ENCODE data around the gene CNIH2.
"Not testable (repeated sequence)": the region's sequence is repeated elsewhere in the genome, so short reads cannot be mapped to it uniquely, and the experiment has no call there.

Gene CNIH2

DNA sequence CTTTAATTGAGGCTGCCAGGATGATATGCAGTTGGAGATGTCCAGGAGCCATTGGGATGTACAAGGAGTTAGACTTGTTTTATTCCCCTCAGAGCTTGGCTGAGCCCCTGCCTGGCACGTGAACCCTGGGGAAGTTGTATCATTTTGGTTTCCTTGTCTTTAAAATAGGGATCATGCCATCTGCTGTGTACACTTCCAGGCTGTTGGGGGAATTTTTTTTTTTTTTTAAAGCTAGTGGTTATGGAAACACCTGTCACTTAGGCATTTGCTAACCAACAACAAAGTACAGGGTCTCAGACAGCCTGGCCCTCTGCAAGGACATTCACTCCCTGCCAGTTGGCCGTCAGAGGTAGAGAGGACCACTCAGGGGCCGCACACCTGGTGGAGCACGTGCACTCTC, 18.0 kb upstream of the CNIH2 start:
- no peak for DNase-seq

DNA sequence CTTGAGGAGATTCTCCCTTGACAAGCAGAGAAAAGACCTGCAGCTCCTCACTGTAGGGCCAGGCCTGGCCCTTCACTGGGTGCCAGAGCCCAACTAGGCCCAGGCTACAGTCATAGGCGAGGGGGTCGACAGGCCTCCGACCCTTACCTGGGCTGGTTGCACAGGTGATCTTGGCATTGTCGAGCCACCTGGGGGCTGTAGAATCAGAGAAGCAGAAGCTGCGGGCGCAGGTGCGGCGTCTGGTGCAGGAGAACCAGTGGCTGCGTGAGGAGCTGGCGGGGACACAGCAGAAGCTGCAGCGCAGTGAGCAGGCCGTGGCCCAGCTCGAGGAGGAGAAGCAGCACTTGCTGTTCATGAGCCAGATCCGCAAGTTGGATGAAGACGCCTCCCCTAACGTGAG, 16.4 kb upstream of the CNIH2 start:
- DNase-seq = no peak

DNA sequence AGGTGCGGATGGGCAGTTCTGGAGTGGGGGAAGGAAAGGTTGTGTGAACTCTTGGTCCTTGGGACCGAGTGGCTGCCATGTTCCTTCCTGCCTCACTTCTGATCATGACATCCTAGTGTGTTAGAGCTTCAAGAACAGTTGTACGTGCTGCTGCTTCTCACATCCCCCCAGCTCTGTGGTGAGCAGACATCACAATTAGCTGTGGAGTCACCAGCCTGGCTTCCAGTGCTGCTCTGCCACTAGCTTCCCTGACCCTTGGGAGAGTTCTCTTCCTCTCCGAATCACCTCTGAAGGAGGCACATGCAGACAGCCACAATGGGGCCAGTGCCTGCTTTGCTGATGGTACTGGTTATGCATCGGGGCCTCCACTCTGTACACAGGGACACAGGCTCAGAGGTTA, 15.8 kb upstream of the CNIH2 start:
- no peak for DNase-seq

DNA sequence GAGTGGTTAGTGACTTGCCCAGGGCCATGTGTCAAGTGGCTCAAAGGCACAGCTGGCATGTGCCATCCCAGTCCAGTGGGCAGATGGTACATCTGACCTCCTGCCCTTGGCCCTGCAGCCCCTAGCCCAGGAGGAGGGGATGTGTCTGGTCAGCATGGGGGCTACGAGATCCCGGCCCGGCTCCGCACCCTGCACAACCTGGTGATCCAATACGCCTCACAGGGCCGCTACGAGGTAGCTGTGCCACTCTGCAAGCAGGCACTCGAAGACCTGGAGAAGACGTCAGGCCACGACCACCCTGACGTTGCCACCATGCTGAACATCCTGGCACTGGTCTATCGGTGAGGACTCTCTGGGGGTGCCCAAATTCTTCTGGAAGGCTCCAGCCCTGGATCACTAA, 15.3 kb upstream of the CNIH2 start:
- no peak for DNase-seq

DNA sequence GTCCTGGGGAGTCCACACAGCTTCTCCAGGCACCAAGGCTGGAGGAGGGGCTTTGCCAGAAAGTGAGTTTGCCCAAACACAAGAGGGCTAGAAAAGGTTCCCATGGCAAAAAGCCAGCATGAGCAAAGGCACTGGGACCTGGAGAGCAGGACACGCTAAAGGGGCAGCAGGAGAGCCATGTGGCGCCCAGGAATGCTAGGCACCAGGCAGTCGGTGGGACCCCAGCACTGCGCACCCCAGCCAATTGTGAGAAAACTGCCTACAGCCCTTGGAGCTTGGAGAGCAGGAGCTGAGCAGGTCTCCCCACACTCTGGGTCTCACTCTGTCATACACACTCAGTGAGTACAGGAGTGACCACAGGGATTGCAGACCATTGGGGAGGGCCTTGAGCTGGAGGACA, 14.7 kb upstream of the CNIH2 start:
- DNase-seq = no peak

DNA sequence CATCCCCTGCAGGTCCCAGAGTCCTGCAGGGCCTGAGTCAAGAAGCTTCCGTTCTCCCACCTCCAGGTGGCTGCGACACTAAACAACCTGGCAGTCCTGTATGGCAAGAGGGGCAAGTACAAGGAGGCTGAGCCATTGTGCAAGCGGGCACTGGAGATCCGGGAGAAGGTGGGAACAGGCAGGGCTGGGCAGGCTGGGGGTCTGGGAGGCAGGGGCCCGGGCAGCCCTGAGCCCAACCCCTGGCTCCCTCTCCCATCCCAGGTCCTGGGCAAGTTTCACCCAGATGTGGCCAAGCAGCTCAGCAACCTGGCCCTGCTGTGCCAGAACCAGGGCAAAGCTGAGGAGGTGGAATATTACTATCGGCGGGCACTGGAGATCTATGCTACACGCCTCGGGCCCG, 14.2 kb upstream of the CNIH2 start:
- DNase-seq = no peak

DNA sequence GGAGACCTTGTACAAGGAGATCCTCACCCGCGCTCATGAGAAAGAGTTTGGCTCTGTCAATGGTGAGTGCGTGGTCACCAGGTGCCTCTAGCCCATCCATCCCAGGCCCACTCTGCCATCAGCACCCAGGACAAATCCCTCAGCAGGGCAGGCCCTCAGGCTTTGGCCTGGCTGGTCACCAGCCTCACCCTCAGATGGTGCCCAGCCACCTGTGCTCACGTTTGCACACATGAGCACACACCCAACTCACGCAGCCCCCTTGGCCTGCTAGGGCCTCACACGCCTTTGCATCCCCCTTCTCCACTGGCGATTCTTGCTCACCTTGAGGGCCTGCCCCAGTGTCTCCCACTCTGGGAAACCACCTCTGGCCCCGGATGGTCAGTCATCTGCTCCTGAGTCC, 13.6 kb upstream of the CNIH2 start:
- no peak for DNase-seq

DNA sequence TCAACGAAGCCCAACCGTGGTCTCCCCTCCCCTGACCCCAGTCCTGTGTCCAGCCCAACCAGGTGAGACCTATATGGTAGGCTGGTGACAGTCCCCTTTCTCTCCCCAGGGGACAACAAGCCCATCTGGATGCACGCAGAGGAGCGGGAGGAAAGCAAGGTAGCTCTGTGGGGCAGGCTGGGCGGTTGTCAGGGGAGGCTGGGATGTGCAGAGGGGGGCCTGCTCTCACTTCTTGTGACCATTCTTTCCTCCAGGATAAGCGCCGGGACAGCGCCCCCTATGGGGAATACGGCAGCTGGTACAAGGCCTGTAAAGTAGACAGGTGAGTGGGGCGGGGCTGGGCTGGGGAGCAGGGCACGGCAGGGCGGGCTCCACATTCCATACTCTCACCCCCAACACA, 13.1 kb upstream of the CNIH2 start:
- DNase-seq = no peak

DNA sequence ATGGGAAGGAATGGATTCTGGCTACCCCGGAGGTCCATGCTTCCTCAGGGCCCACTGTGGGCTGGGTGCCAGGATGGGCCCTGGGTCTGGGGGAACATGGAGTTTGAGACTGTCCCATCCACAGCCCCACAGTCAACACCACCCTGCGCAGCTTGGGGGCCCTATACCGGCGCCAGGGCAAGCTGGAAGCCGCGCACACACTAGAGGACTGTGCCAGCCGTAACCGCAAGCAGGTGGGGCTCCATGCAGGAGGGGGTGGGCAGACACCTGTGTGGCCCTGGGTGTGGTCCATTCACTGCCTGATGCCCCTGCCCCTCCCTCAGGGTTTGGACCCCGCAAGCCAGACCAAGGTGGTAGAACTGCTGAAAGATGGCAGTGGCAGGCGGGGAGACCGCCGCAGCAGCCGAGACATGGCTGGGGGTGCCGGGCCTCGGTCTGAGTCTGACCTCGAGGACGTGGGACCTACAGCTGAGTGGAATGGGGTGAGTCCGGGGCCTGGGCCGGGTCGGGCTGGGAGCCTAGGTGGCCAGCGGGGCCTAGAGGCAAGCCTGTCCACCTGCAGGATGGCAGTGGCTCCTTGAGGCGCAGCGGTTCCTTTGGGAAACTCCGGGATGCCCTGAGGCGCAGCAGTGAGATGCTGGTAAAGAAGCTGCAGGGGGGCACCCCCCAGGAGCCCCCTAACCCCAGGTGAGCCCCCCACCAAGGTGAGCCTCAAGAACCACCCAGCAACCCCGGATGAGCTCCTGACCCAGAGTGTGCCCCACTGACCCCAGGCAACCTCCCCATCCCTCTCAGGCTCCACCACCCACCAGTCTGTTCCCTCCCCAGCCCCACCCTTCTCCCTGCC, 12.2 kb upstream of the CNIH2 start:
- DNase-seq = no peak

DNA sequence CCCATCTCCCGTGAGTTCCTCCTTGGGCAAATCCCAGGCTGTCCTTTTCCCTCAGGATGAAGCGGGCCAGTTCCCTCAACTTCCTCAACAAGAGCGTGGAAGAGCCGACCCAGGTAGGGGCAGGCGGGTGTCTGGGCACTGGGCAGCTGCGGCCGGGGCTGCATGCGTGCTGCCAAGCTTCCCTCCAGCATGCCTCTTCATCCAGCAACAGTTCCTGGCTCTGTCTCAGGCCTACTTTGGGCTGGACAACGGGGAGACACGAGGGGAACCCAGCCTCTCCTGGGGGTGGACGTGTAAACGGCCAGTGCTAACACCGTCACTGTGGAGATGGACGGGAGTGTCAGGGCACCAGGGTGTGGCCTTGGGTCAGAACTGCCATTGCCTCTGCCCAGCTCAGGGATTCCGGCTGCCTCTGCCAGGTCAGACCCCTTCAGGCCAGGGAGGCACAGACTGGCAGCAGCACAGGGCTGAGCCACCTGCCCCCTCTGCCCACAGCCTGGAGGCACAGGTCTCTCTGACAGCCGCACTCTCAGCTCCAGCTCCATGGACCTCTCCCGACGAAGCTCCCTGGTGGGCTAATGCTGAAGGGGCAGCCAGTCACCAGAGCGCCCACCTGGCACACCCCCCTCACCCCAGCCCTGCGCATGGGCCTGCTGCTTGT, 11.5 kb upstream of the CNIH2 start:
- DNase-seq = no peak

DNA sequence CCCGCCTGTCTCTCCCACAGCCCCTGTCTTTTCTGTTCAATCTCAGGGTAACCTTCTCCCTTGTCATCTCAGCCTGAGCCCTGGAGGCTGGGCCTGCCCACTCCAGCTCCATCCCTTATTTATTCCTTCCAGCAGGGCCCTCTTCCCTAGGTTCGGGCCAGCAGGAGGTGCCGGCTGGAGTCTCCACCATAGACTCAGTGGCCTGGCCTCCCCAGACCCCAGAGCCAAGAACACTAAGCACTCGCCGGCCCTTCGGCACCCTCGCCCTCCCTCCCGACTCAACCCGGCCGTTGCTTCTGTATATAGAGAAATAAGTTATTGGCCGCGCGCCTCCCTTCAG, 11.0 kb upstream of the CNIH2 start:
- no peak for DNase-seq

DNA sequence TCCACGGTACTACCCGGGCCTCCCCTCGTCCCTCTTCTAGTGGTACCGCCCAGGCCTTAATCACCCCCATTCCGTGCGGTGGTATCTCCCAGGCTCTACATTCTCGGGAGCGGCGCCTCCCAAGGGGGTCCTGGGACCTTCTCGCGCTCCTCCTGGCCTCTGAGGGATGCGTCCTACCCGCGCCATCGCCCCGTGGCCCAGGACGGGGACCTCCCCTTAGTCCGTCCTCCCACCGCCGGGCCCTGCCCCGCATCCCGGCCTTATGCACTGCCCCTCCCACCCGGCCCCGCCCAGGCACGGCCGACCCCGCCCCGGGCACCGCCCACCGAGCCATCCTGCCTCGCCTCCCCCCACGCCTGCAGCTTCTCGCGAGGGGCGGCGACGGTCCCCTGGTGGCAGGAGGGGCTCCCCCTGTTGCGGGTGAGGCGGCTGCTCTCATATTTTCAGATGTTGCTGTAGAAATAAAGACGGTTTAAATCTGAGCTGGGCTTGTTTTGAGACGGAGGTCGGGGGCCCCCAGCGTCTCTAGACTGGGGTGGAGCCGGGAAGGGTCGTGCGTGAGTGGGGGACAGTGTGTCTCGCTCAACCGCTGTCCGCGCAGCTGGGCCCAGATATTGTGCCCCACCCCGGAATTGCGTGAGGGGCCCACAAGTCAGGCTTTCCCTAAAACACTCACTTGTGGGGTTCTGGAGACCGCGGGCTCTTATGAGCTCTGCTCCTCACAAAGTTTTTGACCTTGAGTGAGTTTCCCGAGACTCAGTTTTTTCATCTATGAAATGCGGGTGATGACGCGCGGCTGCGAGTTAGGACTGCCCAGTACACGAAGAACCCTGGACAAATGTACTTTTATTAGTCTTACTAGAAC, 10.4 kb upstream of the CNIH2 start:
- peak; percentile 31 to 77 for DNase-seq

DNA sequence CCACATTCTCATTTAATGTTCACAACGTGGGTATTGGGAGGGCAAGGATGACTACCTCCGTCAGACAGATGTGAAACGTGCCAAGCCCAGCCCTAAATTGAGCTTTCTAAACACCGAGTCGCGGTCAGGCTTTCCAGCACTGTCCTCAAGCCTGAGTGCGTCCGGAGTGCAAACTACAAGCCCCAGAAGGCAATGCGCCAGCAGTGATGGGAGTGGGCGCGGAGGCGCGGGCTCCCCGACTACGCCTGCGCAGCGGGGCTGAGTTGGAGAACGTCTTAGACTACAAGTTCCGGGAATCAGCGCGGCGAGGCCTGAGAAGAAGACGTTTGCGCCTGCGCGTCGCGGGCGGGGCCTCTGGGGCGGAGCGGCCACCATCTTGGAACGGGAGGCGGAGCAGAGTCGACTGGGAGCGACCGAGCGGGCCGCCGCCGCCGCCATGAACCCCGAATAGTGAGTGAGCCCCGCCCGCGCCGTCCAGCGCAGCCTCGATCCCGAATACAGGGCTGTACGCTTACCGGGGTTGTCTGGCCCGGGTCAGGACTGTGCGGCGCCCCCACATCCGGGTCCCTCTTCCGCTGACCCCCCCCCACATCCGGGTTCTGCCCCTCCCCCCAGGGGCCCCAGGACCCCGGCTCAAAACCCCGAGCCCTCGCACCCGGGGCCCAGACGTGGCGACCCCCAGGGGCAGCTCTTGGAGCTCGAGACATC, 9.6 kb upstream of the CNIH2 start, which contains the start of gene RAB1B:
Gene RAB1B, plus strand, starts transcription at position 396 of the 708 bp plus-strand sequence. Its CDS starts 41 bp downstream, at position 437.
- DNase-seq = peak; percentile 96 to 97

DNA sequence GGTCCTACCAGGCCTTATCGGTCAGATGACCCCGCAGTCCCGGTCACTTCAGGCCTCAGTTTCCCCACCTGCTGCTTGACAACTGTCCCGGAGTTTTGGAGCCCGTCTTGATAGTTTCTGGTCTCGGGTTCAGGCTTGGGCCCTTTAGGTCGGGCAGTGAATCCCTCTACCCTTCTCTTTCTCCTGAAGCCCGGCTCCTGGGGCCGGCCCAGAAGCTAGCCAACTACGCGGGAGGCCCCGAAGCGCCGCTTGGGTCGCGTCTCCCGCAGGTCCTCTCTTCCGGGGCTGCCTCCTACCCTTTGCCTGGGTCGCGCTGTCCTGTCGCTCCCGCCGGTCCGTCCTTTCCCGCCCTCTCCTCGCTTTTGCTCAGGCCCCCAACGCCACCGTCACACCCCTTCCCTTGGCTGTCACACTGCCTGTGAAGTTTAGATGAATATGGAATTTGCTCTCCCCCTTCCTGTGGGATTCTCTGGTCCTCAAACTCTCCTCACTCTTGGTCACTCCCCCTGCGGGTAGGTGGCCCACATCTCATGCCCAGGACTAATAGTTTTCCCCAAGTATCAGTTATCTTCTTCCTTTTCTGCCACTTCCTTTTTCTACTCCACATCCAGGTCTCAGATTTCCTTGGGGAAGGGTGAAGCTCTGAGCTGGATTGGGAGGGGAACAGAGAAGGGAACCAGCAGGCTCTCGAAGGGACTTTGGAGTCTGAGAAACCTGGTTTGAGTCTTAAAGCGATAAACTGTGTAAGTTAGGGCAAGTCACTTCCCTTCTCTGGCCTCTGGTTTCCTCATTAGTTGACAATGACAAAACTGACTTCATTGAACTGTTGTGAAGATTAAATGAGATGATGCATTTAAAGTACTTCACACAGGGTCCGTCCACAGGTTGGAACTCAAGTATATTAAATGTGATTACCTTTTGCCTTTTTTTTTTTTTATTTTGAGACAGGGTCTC, 8.7 kb upstream of the CNIH2 start:
- peak in 1 of 2 experiments; percentile 49 for DNase-seq

DNA sequence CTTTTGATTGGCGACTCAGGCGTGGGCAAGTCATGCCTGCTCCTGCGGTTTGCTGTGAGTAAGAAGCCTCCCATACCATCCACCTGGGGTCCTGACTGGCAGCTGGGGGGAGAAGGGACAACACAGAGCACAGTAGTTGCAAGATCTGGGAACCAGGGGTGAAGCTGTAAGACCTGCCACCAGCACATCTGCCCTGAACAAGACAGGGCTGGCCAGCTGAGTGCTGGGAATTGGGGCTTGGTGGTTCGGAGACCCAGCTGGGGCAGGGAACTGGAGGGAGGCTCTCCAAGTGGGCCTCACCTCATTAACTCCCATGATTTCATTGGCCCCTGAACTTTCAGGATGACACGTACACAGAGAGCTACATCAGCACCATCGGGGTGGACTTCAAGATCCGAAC, 6.2 kb upstream of the CNIH2 start:
- no peak for DNase-seq

DNA sequence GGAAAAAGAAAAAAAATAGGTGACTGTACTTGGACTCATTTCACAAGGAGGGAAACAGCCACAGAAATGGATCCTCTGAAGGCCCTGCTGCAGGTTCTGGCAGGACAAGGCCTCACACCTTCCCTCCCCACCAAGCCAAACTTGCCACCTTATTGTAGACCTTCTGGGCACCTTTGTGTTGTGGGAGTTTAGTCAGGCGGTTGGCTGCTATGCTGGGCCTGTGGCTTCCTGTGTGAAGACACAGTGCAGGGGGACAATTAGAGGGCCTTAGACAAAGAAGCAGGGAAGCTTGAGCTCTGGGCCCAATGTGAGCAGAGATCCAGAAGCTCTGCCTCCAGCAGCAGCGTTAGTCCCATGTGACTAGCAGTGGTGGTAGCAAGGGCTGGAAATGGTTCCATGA, 5.4 kb upstream of the CNIH2 start:
- DNase-seq = no peak

DNA sequence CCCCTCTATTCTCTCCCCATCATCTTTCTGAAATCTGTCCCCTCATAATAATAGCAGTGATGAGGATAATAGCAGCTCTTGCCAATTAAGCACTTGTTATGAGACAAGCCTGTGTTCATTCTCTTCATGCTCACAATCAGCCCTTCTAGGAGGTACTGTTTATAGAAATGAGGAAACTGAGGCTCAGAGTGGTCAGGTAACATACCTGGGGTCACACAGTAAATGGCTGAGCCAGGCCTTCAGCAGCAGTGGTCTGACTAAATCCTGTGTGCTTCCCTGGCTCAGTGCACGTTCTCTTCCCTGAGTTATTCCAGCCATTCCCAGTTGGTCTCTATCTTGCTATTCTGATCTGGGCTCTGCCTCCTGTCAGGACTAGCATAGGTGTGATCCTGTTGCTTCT, 3.8 kb upstream of the CNIH2 start:
- DNase-seq = no peak

DNA sequence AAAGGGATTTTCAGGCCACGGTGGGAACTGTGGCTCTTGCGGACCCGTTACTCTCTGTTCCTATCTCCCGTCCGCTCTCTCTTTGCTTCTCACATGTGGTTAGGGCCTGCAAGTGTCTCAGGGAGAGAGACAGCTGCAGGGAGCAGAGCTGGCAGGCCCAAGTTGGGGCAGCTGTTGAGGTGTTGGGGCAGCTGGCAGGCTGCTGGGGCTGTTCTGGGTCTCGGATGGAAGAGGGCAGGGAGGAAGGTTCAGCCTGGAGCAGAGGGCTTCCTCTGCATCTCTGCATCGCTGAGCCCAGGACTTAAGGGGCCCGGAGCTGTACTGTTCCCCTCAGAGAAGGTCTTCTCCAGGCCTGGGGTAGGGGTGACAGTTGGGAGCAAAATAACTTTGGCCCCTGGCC, 2.6 kb upstream of the CNIH2 start:
- no peak for DNase-seq

DNA sequence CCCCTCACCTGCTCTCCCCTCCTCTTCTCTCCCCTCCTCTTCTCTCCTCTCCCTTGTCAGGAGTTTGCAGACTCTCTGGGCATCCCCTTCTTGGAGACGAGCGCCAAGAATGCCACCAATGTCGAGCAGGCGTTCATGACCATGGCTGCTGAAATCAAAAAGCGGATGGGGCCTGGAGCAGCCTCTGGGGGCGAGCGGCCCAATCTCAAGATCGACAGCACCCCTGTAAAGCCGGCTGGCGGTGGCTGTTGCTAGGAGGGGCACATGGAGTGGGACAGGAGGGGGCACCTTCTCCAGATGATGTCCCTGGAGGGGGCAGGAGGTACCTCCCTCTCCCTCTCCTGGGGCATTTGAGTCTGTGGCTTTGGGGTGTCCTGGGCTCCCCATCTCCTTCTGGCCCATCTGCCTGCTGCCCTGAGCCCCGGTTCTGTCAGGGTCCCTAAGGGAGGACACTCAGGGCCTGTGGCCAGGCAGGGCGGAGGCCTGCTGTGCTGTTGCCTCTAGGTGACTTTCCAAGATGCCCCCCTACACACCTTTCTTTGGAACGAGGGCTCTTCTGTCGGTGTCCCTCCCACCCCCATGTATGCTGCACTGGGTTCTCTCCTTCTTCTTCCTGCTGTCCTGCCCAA, 1.9 kb upstream of the CNIH2 start:
- DNase-seq = no peak

DNA sequence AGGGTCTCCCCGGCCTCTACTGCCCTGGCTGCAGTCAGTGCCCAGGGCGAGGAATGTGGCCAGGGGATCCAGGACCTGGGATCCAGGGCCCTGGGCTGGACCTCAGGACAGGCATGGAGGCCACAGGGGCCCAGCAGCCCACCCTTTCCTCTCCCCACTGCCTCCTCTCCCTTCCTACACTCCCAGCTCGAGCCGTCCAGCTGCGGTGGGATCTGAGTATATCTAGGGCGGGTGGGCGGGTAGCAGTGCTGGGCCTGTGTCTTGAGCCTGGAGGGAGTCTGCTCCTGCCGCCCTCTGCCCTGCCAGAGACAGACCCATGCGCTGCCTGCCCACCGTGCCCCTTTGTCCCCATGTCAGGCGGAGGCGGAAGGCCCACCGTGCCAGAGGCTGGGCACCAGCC, 1.4 kb upstream of the CNIH2 start:
- DNase-seq = not testable (repeated sequence)

DNA sequence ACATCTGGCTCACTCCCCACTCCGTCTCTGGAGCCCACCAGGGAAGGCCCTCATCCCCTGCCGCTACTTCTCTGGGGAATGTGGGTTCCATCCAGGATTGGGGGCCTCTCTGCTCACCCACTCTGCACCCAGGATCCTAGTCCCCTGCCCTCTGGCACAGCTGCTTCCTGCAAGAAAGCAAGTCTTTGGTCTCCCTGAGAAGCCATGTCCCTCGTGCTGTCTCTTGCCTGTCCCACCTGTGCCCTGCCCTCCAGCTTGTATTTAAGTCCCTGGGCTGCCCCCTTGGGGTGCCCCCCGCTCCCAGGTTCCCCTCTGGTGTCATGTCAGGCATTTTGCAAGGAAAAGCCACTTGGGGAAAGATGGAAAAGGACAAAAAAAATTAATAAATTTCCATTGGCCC, 911 bp upstream of the CNIH2 start:
- DNase-seq = not testable (repeated sequence)
